HG03460 (cell line): Measurements from ENCODE around the gene RAPGEF6.
A peak's percentile ranks its signal among the peaks of the same experiment; 100 is the strongest.
"Not testable (repeated sequence)": the region's sequence is repeated elsewhere in the genome, so short reads cannot be mapped to it uniquely, and the experiment has no call there.

Experiments used
- ATAC-seq: cut with Tn5 transposase; IDR thresholded peaks from one replicate; pipeline ENCODE4 v1.9.1; 2021; ENCODE audit not compliant: unreplicated experiment

RAPGEF6 gene

DNA sequence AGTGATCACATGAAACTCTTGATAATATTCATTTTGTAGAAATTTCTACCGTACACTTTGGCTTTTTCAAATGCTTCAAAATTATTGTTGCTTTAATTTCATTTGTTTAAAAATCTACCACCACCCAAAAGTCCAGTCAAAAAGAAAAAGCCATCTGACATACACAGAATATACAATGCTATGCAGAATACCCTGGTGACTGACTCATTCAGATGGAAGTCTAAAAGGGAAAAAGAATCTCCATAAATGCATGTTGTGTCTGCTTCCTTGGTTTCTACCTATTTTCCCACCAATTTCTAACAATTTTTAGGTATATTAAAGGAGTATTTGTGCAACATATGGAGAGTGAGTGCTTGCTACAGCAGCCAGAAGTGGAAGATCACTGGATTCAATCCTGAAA is 9.3 kb upstream of the RAPGEF6 start:
- no peak for ATAC-seq

GRCh38 chr5:131641494-131641893 is 6.5 kb upstream of the RAPGEF6 start:
- no peak for ATAC-seq

- ATAC-seq = peak; percentile 39
These were observed 5.2 kb upstream of the RAPGEF6 start for GRCh38 chr5:131640043-131640856.

DNA sequence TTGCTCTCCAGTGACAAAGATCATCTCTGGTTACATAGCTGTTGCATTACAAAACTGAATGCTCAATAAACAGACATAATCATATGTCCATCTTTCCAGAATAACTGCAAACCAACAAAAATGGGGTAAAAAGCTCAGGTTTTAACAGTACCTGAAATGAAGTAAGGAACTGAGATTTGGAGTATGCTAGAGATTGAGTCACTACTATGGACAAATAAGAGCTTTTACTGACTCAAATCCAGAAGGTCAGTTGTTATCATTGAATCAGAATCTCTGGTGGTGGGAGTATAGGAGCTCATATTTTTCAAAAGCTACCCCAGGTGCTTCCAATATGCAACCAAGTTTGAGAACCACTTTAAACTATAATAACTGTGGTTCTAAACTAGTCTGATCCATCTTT is 4.1 kb upstream of the RAPGEF6 start:
- no peak for ATAC-seq

- ATAC-seq = no peak
These were observed 2.7 kb upstream of the RAPGEF6 start for GRCh38 chr5:131637694-131638093.

DNA sequence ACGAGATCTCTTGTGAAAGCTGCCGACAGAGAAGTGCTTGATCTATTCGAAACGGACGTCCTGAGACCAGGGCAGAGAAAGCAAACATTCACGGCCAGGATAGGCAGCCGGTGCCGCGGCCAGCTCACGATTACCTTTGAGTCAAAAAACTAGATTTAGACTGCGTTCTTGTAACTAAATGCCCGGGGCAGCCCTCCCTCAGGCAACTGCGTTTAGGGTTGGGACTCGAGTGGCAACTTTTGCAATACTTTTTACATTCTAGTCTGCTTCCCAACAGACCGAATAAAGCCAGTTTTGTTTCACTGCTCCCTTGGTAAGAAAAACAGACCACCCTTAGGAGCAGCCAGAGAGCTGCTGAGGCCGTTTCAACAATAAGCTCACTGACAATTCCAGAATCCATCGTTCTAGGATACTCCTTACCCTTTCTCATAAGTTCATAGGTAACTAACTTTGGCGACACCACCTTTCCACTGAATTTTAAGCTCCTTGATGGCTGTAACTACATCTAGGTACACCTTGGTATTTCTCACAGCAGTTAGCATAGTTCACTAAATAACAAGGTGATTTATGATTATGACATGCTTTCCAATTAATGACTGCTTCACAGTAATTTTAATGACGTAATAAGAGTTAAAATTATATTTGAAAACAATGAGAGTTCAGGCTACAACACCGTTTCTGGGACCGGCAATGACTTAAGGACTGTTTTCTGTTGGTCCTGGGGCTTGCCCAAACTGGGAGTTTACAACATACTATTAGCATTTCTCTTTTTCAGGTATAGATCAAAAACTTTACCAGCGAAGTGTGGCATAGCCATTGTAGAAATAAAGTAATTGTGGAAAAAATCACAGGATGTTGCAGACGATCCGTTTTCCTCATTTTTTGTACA is 899 bp upstream of the RAPGEF6 start:
- ATAC-seq = no peak

- peak; percentile 22 for ATAC-seq
These were observed 398 bp downstream of the RAPGEF6 start for GRCh38 chr5:131634666-131634995.

DNA sequence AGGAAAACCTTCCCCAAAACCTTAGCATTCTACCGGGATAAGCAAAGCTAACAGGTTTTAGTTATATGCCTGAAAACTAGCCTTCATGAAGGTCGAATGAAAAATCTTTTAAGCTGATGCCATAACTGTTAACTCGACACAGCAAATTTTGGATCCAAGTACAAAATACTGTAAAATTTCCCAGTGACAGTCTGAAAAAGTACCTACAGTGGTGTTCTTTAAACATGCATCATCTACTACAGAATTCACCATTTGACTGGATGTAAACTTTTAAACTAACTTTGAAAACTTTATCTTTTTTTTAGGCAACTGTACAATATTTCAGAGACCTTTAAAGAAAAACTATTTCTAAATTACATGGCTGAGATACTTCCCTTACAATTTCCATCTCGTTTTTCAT is 791 bp downstream of the RAPGEF6 start:
- ATAC-seq = no peak

- no peak for ATAC-seq
These were observed 1.2 kb downstream of the RAPGEF6 start for GRCh38 chr5:131633830-131634229.

GRCh38 chr5:131630963-131631350 is 4.1 kb downstream of the RAPGEF6 start:
- ATAC-seq = no peak

DNA sequence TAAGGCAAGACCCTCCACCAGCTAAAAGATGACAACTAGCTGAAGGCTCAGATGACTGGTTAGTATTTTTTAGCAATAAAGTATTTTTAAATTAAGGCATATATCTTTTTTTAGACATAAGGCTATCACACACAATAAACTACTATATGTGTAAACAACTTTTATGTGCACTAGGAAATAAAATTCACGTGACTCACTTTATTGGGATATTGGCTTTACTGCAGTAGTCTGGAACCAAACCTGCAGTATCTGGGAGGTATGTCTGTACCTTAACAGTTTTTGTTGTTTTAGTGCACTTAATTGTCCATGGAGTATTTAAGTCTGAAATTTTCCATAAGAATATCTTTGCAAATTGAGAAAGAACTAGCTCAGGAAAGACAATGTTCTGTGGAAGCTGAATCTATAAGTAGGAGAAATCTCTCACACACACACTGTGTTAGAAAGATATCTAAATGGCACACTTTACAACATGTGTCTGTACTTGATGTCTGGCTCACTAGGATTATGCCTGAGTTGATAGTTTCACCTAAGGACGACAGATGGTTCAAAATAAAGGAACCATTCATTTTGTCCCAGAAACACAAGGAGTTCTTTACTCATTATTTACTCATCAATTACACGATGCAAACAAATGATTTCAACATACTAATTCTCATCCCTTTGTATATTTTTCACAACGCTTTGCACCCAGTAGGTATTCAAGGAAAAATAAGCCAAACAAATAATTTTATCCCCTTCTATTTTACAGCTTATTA is 4.6 kb downstream of the RAPGEF6 start:
- ATAC-seq = no peak

DNA sequence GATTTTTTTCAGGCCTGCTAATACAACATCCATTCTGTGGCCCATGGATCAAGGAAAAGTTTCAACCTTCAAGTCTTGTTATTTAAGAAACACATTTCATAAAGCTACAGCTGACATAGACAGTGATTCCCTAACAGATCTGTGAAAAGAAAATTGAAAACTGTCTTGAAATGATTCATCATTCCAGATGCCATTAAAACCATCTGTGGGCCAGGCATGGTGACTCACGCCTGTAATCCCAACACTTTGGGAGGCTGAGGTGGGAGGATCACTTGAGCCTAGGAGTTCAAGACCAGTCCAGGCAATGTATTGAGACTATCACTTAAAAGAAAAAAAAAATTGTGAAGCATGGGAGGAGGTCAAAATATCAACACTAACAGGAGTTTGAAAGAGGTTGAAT is 6.0 kb downstream of the RAPGEF6 start:
- ATAC-seq = no peak

- no peak for ATAC-seq
These were observed 7.7 kb downstream of the RAPGEF6 start for GRCh38 chr5:131627207-131627865.

- no peak for ATAC-seq
These were observed 12.4 kb downstream of the RAPGEF6 start for GRCh38 chr5:131622633-131623032.

DNA sequence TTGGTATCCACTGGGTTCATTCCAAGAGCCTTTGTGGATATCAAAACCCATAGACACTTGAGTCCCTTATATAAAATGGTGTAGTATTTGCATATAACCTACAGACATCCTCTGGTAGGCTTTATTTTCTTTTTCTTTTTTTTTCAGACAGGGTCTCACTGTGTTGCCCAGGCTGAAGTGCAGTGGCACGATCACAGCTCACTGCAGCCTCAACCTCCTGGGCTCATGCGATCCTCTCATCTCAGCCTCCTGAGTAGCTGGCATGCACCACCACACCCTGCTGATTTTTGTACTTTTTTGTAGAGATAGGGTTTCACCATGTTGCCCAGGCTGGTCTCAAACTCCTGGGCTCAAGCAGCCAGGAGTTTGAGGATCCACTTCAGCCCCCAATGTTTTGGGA is 13.9 kb downstream of the RAPGEF6 start:
- not testable (repeated sequence) for ATAC-seq

DNA sequence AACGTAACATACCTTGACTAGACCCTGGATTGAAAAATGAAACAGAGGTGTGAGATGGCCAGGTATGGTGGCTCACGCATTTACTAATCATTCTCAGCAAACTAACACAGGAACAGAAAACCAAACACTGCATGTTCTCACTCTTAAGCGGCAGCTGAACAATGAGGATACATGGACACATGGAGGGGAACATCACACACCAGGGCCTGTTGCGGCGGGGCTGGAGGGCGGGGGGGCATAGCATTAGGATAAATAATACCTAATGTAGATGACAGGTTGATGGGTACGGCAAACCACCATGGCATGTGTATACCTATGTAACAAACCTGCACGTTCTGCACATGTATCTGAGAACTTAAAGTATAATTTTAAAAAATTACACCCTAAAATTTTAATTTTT is 15.9 kb downstream of the RAPGEF6 start:
- ATAC-seq = no peak

DNA sequence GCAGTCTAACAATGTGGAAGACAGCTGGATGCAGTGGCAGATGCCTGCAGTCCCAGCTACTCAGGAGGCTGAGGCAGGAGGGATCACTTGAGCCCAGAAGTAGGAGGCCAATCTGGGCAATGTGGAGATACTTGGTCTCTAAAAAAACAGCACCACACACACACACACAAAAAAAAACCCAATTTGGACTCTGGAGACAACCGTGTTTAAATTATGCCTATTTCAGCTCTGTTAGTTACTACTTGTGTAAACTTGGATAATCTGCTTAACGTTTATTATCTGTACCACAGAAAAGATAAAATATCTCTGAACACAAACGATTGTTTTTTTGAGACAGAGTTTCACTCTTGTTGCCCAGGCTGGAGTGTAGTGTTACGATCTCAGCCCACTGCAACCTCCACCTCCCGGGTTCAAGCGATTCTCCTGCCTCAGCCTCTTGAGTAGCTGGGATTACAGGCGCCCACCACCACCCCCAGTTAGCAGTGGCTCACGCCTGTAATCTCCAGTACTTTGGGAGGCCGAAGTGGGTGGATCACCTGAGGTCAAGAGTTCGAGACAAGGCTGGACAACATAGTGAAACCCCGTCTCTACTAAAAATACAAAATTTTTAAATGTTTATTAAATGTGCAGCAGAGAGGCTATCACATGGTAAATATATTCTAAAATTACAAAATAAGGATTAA is 17.7 kb downstream of the RAPGEF6 start:
- ATAC-seq = no peak

DNA sequence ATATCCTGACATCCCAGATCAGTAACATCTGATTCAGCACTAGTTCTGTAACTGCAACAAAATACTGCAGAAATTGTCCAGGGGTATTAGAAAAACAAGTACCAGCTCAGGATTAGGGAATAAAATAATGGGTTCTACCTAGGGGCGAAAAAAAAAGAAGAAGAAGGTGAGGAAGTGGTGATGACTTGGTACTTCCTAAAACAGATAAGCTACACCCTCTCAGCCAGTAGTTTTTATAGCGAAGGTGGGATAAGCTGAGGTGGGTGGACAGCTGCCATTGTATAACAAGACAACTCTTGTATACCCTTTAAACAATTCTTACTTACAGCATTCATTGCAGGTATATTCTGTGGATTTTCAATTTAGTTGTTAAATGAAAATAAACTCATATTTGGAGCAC is 19.1 kb downstream of the RAPGEF6 start:
- ATAC-seq = no peak

DNA sequence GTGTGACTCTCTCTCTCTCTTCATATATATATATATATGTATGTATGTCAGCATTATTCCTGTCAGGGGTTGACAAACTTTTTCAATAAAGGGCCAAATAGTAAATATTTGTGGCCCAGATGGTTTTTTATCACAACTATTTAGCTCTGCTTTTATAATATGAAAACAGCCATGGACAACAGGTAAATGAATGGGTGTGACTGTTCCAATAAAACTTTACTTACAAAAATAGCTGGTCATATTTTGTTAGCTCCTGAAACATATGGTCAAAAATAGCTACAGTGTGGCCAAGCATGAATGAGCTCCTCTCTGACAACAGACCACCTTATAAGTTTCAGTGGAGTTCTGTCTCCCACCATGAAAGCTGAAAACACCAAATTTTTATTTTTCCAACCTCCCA is 21.6 kb downstream of the RAPGEF6 start:
- ATAC-seq = no peak

- ATAC-seq = no peak
These were observed 24.0 kb downstream of the RAPGEF6 start for GRCh38 chr5:131611064-131611381.
